ENCODE results near the gene PKIG.
"Not testable (repeated sequence)": the region's sequence is repeated elsewhere in the genome, so short reads cannot be mapped to it uniquely, and the experiment has no call there.

The PKIG gene

DNA sequence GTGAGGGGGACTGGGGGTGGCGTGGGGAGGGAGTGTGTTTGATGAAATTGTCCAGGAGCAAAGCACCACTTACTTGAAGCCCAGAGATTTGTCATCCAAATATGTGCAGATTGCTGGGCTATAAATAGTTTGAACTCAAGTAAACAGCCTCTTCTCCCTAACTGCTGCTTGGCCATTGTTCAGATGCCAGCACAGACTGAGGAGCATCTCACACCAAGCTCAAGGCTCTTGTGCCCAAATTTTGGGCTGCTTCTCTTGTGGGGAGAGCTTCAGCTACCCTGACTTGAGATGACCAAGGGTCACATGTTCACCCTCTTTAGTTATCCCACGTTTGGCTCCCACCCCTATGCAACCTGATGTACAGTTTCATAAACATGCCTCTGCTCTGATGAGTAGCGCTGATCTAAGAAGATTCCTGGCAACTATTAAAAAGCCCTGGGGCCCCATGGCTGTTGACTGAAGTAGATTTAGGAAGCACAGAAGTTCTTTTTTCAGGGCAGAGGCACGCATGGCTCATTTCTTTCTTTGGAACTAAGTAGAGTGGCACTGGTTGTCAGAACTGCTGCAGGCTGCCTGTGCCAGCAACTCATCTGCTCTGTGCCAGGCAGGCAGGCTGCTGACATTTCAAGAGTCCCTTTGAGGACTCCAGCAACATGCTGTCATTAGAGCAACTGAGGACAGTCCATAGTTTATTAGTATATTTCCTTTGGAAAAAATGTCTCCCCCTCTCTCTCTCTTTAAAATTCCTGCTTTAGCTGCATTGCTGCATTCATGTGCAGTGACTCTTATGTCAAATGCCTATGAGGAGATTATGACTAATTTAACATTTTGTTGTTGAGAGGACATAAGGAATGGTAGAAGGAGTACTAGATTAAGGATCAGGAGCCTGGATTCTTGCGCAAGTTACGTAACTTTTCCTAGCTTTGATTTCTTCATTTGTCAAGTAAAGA, 9.6 kb upstream of the PKIG start:
- DNase-seq = no peak

DNA sequence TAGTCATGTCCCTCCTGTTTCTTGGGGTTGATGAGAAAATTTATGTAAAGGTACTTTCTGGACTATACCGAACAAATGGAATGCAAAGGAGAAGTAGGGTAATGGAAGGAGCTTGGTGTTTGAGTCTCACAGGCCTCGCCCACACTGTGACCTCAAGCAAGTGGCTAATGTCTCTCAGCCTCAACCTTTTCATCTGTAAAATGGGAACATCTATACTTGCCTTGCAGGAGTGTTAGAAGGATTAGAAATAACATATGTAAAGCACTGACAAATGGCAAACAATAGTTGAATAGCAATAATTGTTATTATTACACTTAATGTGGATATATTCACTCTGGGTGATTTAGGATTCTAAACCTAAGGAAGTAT, 8.9 kb upstream of the PKIG start:
- no peak for DNase-seq

DNA sequence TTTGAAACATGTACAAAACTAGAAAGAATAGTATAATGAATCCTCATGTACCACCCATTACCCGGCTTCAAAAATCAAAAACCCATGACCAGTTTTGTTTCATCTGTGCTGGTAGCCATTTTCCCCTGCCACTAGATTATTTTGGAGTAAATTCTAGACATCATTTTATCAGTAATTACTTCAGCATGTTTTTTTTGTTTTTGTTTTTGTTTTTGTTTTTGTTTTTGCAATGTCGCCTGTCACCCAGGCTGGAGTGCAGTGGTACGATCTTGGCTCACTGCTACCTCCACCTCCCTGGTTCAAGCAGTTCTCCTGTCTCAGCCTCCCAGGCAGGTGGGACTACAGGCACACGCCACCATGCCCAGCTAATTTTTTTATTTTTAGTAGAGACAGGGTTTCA, 8.0 kb upstream of the PKIG start:
- DNase-seq = no peak

DNA sequence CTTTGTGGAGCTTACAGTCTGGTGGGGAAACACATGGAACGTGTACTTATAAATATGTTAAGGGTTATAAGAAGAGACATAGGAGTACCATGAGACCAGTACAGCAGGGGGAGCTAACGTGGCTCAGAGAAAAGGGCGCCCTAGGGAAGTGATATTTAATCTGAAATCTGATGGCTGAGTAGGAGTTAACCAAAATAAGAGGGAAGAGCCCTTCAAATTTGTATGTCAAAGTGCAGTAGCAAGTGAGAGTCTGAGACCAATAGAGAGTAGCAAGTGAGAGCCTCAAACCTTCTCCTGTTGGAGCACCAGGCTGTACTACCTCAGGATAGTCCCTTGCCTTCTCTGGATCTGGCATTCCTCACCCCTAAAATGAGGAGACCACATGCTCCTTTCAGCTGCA, 6.1 kb upstream of the PKIG start:
- DNase-seq = no peak

DNA sequence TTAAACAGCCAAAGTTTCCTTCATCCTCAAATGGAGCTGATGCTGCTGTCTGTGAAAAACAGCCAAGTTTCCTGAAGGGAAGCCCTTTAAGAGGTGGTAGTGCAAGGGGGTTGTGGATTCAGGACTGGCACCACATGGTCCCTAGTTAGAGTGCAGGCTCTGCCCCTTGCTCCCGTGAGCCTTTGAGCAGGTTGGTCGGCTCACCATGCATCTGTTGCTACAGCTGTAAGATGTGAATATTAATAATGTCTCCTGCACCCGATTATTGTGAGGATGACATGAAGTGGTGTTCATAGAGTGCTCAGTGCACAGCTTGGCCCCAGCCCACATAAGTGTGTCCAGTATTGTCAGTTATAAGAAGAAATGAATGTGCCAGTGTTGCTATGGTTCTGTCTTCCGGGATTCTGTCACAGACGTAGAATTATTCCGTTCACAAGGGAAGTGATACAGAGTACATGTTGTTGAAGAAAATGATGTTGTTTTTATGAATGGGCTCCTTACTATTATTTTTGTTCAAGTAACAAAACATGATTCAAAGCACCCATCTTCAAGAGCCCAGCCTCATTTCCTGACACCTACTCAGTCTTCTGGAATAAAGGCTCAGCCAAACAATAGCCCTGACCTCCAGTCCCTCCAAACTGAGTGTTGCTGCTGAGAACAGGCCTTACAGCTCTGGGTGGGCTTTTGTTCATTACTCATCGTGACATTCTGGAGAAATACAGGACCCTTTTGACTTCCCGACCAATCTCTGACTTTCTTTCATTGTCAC, 2.9 kb upstream of the PKIG start:
- DNase-seq = no peak

DNA sequence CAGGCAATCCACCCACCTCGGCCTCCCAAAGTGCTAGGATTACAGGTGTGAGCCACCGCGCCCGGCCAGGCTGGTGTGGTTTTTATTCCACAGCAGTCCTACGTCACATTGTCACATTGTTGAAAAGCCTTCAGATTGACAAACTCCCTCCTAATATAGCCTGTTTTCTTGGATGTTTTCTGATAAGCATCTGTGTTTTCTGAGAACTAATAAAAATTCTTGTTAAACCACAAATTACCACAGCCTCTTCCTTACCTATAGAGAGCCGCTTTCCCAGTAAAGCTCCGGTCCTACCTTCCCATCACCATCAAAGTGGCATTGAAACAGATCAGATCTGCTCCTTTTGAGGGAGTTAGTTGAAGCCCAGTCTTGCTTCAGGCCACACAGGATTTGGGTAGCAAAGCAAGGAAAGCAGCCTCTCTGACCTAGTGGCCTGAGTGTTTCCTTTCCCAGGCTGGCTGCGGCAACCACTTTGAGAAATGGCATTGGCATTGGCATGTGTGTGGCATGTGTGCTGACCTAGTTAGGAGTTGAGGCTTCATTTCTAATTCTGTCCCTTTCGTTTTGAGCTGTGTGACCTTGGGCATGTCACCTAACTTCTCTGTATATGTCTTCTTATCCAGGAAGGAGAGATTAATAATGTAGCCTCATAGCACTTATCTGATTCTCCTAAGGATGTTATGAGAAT, 1.7 kb upstream of the PKIG start:
- no peak for DNase-seq

DNA sequence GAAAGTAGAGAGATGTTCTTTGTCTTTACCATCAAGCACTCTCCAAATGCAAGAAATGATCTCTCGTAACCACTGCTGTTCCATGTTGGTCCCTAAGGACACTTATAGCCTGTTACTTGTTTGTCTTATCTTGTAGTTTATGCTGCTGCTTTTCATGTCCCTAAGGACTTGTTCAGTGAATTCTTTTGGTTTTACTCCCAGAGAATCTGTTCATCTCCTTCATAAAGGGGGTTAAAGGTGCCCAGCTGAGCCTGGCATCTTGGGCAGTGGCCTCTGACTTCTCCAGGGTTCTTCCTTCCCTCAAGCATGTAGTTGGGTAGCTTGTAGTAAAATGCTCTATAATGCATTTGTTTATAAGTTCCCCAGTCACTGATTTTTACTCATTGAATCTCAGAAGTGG, 864 bp upstream of the PKIG start:
- no peak for DNase-seq

DNA sequence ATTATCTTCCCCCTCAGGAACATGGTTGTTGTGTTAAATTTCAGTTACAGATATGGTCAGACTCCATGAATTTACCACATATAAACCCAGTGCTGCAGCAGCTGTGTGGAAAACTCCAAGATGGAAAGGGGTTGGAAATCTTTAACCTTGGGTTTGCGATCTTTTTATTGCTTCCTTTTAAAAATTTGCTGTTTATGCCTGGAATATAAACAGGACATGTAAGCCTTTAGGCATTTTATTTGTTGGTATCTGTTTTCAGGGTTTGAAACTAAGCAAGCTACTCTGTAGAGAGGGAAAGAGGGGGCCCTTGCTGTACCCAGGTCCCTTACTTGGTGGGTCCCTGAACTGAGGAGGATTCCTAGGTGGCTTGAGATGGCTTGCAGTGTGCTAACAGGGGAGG, 778 bp downstream of the PKIG start:
- no peak for DNase-seq

DNA sequence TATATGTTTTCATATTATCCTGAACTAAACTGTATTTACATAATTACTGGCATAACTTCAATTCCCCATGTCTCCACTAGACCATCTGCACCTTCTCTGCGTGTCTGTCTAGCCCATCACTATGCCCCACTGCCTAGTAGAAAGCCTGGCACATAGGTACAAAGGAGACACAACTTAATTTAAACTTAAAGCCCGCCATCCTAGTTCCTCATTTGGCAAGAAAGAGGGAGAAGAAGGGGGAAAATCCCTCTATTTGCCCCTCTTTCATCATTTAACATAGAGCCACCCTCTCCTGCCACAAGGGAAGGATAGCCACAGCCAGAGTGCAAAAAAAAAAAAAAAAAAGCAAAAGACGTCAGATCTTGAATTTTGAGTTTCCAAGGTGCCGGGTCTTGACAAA, 1.8 kb downstream of the PKIG start:
- no peak for DNase-seq

DNA sequence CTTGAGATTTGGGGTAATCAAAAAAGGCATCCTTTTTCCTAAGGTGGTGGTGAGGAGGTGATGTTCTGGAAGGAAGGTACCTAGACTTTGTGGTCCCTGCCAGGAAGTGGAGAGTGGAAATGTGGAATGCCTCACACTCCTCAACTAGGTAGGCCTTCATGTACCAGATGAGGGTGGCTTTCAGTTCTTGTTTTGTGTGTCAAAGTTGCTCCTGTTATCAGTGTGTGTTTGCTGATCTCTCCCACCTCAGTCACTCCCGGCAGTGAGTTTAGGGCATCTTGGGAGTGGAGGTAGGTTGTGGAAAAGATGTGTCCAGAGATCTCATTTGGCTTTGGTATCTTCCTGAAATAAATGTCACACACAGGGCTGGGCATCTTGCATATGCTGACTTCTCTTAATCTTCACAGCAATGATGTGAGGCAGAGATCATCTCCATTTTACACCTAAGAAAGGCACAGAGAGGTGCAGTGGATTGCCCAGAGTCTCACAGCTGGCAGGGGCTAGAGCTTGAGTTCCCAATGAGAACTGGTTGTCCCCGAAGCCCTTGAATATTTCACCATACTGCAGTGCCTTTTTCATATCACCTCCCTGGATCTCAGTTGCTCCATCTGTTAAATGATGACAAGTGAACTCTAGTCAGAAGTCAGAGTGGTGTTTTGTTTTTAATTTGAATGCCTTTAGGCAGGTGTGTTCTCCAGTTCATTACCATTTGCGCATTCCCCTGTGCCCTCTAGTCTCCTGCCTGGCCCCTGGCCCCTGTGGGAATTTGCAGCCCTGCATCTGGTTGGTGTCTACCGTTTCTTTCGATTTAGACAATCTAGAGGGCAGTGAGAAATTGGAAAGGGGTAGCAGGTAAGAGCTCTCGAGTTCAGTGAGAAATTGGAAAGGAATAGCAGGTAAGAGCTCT, 2.9 kb downstream of the PKIG start:
- no peak for DNase-seq

DNA sequence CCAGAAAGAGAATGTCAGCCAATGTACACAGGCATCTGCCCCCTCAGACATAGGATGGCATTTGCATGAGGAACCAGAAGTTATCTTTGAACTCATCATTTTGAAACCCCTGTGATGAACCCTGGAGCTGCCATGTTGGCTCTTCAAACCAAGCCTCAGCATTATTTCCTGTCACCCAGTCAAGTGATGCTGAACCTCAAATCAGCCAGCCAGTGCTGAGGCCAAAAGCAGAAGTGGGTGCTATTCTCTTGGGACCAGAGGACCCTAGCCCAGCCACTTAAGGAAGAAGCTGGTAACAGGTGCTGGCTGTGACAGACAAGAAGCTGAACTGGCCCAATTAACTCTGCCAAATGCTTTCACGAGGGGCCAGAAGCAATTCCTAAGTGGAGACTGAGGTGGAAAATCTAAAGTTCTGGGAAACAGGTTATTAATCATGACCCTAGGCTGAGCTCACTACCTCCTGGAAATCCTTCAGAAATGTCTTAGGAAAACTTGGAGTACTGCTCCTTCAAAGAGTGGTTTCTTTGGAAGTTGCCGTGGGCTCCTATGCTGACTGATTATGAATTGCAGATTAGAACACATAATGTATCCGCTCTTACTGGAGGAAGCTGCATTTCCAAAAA, 4.0 kb downstream of the PKIG start:
- DNase-seq = no peak

DNA sequence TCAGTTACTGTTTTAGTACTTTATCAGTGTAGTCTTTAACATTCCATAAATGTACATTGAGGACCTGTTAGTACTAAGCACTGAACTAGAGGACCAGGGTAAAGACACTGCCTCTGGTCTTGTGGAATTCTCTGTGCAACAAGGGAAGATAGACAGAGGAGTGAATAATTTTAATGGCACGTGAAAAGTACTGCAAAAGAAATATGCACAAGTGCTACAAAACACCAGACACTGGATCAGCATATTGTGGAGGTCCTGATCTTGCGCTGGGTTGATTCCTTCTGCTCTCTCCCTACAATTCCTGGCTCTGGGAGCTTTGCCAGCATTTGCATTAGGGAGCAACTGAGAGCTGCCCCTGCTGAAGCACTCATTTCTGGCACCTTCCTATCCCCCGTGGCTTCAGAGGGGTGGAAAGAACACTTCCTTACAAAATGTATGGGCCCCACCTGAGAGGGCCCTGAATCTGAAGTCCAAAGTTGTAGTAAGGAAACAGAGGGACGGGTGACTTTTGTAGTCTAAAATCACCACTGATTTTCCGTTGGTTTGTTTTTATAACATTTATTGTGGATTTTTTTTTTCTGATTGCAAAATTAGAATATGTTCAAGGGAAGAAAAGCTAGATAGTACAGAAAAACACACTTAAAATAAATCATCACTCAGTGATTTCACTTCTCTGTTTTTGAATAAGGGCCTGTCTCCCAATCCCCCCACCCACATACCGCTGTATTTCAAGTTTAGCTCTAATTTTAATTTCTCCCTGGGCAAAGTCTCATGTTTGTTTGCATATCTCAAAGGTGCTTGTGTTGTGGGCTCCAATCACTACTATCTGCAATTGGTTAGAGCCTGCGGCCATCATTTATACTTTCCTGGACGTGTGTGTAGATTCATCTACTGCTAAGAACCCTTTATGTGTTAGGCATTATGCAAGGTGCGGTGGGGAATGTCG, 4.9 kb downstream of the PKIG start:
- DNase-seq = no peak

DNA sequence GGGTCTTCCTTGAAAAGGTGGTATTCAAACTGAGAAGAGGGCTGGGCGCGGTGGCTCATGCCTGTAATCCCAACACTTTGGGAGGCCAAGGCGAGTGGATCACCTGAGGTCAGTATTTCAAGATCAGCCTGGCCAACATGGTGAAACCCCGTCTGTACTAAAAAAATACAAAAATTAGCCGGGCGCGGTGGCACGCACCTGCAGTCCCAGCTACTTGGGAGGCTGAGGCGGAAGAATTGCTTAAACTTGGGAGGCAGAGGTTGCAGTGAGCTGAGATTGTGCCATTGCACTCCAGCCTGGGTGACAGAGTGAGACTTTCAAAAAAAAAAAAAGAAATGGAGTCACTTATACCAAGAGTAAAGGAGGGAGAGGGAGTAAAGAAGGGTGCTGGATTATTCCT, 5.9 kb downstream of the PKIG start:
- DNase-seq = not testable (repeated sequence)

DNA sequence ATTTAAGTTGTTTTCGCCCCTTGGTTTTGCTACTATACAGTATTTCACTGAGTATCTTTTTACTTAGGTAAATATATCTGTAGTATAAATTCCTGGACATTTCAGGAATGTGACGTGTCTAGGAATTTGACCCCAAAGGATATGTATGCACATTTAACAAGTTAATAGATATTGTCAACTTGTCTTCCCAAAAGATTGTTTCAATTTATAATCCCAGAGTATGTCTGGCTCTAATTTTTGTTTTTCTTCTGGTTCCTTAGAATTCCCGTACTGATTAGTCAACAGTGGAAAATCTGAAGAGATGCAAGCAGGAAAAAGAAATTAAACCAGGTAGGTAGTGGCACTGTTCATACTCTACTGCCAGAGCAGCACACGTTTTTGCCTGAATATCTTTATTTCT, 7.2 kb downstream of the PKIG start:
- no peak for DNase-seq

DNA sequence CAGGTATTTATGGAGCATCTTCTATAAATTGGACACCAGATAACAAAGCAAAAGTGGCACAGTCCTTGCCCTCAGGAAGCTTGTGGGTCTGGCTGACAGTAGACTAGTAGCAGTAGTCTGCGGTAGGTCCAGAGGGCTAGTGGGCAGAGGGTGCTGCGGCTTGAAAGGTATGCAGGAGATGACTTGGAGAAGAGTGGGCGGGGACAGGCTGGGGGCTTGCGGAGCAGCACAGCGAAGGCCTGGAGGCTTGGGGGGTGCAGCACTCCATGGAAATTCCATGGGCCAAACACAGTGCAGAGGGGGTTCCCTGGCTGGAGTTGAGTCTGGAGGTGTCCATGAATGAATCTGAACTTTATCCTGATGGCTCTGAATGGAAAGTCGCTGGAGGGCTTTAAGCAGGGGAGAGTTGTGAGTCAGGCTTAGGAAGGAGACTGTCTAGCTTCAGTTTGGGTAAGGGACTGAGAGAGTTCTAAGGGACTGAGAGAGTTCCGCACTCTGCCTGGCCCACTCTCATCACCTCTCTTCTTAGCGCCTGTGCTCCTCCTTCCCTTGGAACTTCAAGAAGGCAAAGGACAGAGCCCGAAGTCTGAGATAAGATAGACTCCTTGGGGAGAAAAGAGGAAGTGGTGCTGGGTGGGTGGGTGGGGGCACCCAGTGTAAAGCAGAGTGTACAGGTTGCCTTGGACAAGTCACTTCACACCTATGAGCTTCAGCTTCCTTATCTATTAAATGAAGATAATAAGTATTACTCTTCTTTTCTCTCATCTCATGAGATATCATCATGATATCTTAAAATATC, 8.8 kb downstream of the PKIG start:
- no peak for DNase-seq

DNA sequence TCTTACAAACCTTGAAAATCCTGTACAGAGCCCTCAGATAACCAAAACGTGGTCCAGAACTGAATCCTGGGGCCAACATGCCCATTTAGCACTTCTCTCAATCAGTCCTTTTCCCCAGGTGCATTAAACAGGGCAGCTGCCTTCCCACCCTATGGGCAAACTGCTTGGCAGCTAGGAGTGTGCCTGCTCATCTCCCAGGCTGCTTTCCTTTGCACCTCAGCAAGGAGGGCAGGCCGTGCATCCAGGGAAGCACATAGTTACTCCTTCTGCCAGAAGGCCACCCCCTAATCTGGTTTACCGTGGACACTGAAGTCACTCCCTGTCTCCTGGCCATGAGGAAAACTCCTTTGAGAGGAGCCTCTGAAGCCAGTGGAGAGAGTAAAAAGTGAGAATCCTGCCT, 10.0 kb downstream of the PKIG start:
- DNase-seq = no peak

DNA sequence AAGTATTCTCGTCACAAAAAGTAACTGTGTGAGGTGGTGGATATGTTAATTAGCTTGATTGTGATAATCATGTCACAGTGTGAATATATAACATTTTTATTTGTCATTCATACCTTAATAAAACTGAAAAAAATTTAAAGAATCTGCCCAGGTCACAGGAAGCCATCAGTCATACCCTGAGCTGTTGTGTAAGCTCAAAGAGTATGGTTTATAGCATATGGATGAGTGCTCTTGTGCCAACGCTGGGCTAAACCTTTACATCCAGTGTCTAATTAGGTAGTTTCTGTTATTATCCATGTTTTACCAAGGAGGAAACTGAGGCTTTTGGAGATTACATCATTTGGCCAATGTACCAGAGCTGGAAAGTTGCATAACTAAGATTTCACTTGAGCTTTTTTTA, 11.4 kb downstream of the PKIG start:
- DNase-seq = no peak

DNA sequence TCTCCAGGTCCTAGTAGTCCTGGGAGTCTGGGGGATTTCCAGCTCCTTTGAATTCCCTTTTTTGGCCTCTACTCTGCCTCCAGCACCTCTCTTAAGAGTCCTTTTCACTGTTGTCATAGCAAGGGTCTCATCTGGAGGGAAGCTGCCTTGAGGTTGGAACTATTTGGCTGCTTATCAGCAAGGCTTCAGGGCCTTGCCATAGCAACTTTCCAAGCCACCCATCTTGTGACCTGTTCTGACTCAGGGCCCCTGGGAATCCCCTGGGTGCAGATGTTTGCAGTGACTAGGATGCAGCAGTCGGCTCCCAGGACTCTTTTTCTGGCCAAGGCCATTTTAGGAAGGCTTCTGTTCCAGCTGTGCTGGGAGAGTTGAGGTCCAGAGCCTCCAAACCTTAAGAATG, 12.4 kb downstream of the PKIG start:
- no peak for DNase-seq

DNA sequence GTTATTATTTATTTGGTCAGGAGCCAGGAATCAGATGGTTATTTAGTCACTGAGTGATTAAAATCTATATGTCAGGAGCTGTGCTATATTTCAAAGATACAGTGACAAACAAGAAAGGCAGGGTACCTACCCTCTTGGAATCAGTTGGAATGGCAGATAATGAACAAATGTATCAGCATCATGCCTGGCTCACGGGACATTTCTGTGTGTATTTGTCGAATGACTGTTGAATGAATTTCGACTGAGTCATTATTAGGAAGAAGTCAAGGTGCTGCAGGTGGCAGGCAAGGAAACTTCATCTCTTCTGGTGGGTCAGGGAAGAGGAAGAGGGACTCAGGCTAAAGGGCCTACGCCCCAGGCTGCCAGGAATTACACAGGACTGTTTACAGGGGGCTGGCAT, 13.6 kb downstream of the PKIG start:
- DNase-seq = no peak

DNA sequence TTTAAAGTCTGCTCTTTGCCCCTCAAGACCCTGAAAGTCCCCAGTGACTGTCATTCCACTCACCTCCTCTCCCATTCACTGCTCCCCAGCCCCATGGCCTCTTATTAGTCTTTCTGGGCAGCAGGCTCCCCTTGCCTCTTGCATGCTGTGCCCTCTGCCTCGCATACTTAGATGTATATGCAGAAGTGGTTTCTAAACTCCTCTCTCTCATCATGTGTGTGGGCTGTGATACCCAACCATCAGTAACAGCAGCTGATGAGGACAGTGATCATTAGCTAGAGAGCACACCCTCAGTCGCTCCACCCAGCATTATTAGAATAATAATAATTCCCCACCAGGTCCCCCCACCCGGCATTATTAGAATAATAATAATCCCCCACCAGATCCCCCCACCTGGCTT, 14.5 kb downstream of the PKIG start:
- no peak for DNase-seq
